Mesendoderm (in vitro differentiated cells): ENCODE data around the gene ENAH.

Source experiments
- DNase-seq: peaks from one replicate; pipeline ENCODE4 v3.0.0; 2013
- H2AK5ac ChIP-seq: 2 replicates; pipeline ENCODE4 v1.6.1; 2013; ENCODE audit warnings: low read length, inconsistent platforms
- H2BK120ac ChIP-seq: 2 replicates; pipeline ENCODE4 v1.6.1; 2013; ENCODE audit warnings: low read depth, mild to moderate bottlenecking, low read length, moderate library complexity, mixed read lengths
- H2BK15ac ChIP-seq: replicated peaks from 2 replicates; pipeline ENCODE4 v1.6.1; 2013; ENCODE audit warnings: low read depth, mild to moderate bottlenecking, moderate library complexity
- H2BK5ac ChIP-seq: 2 replicates; pipeline ENCODE4 v1.6.1; 2013; ENCODE audit warnings: low read length, inconsistent platforms
- H3K18ac ChIP-seq: 2 replicates; pipeline ENCODE4 v1.6.1; 2013; ENCODE audit warnings: mild to moderate bottlenecking, low read length, mixed read lengths
- H3K23ac ChIP-seq: one replicate; pipeline ENCODE4 v1.6.1; 2013; ENCODE audit warnings: low read length
- H3K27ac ChIP-seq: 2 replicates; pipeline ENCODE4 v1.5.1; 2013; ENCODE audit warnings: low read depth, mild to moderate bottlenecking, inconsistent platforms, low read length, moderate library complexity
- H3K27me3 ChIP-seq: 2 replicates; pipeline ENCODE4 v1.6.1; 2013; ENCODE audit warnings: low read length, control low read depth, mild to moderate bottlenecking, inconsistent platforms; ENCODE audit not compliant: insufficient read depth, poor library complexity
- H3K36me3 ChIP-seq: 2 replicates; pipeline ENCODE4 v1.6.1; 2013; ENCODE audit warnings: low read length, inconsistent platforms; ENCODE audit not compliant: control insufficient read depth, insufficient read depth
- H3K4ac ChIP-seq: one replicate; pipeline ENCODE4 v1.6.1; 2013; ENCODE audit warnings: low read depth, mild to moderate bottlenecking, low read length, moderate library complexity
- H3K4me1 ChIP-seq: 2 replicates; pipeline ENCODE4 v1.6.1; 2013; ENCODE audit warnings: low read depth, low read length, inconsistent platforms; ENCODE audit not compliant: control insufficient read depth
- H3K4me2 ChIP-seq: 2 replicates; pipeline ENCODE4 v1.6.1; 2013; ENCODE audit warnings: low read length
- H3K4me3 ChIP-seq: 2 replicates; pipeline ENCODE4 v1.5.1; 2013; ENCODE audit warnings: mild to moderate bottlenecking, low read length
- H3K56ac ChIP-seq: one replicate; pipeline ENCODE4 v1.6.1; 2013; ENCODE audit warnings: low read length
- H3K79me1 ChIP-seq: 2 replicates; pipeline ENCODE4 v1.6.1; 2013; ENCODE audit warnings: low read length, inconsistent platforms
- H3K79me2 ChIP-seq: 2 replicates; pipeline ENCODE4 v1.6.1; 2013; ENCODE audit warnings: mild to moderate bottlenecking, low read length; ENCODE audit not compliant: control insufficient read depth, insufficient read depth
- H3K9ac ChIP-seq: 2 replicates; pipeline ENCODE4 v1.6.1; 2013; ENCODE audit warnings: low read length, inconsistent platforms
- H4K5ac ChIP-seq: one replicate; pipeline ENCODE4 v1.6.1; 2013; ENCODE audit warnings: low read length
- H4K8ac ChIP-seq: one replicate; pipeline ENCODE4 v1.6.1; 2013; ENCODE audit warnings: low read depth, mild to moderate bottlenecking, control low read depth, low read length, moderate library complexity
- WGBS: extraction: QIAGEN DNeasy Blood & Tissue Kit; methylation state at CpG from one replicate; pipeline ENCODE4 v1.1.7; 2013; ENCODE audit warnings: low lambda C conversion rate, missing lambda C conversion rate; ENCODE audit not compliant: insufficient coverage; ENCODE audit errors: extremely low coverage; 5-methylcytosine and 5-hydroxymethylcytosine counted together

ENAH gene

GRCh38 chr1:225692517-225692879 is 39.6 kb upstream of the ENAH start:
- Histone ChIP-seq H3K9ac (no peak overlapping the region), H3K36me3 (no peaks in the 10 kb centered on the region), H2BK15ac (no peak overlapping the region), H3K79me2 (no peaks in the 10 kb centered on the region), H2AK5ac (no peak overlapping the region), H3K79me1 (no peaks in the 10 kb centered on the region), H3K4me3 (no peak overlapping the region), H3K56ac (no peak overlapping the region), H4K5ac (no peak overlapping the region), H2BK120ac (no peak overlapping the region), H3K4ac (no peak overlapping the region), H3K27ac (no peak overlapping the region), H3K23ac (no peak overlapping the region), H3K4me1 (peaks cover 3% of the 10 kb centered on the region), H3K18ac (no peak overlapping the region), H3K4me2 (no peak overlapping the region), H2BK5ac (no peak overlapping the region), H3K27me3 (no peaks in the 10 kb centered on the region), H4K8ac (no peak overlapping the region)
- no CpG with 5 or more reads among the region's 1 CpG for WGBS
- DNase-seq, result no peak

- Histone ChIP-seq H3K79me2 (no peaks in the 10 kb centered on the region), H3K4me3 (no peak overlapping the region), H3K4me2 (no peak overlapping the region), H3K4ac (no peak overlapping the region), H3K36me3 (no peaks in the 10 kb centered on the region), H2BK120ac (no peak overlapping the region), H3K9ac (no peak overlapping the region), H3K79me1 (no peaks in the 10 kb centered on the region), H3K27me3 (no peaks in the 10 kb centered on the region), H3K27ac (no peak overlapping the region), H4K8ac (no peak overlapping the region), H4K5ac (no peak overlapping the region), H3K56ac (no peak overlapping the region), H2BK5ac (no peak overlapping the region), H3K18ac (no peak overlapping the region), H2AK5ac (no peak overlapping the region), H3K4me1 (peaks cover 3% of the 10 kb centered on the region), H3K23ac (no peak overlapping the region), H2BK15ac (no peak overlapping the region)
- DNase-seq, result peak; percentile 51
- WGBS, result no CpG with 5 or more reads among the region's 4 CpGs
These were observed 39.1 kb upstream of the ENAH start for GRCh38 chr1:225691861-225692516.

GRCh38 chr1:225691377-225691776 is 38.5 kb upstream of the ENAH start:
- Histone ChIP-seq H3K9ac (no peak overlapping the region), H3K79me2 (no peaks in the 10 kb centered on the region), H3K79me1 (no peaks in the 10 kb centered on the region), H3K27ac (no peak overlapping the region), H3K23ac (no peak overlapping the region), H3K4me1 (peaks cover 3% of the 10 kb centered on the region), H3K27me3 (no peaks in the 10 kb centered on the region), H2AK5ac (no peak overlapping the region), H3K4me3 (no peak overlapping the region), H3K4me2 (no peak overlapping the region), H2BK5ac (no peak overlapping the region), H3K18ac (no peak overlapping the region), H3K36me3 (no peaks in the 10 kb centered on the region), H3K4ac (no peak overlapping the region), H2BK120ac (no peak overlapping the region), H3K56ac (no peak overlapping the region), H4K5ac (no peak overlapping the region), H4K8ac (no peak overlapping the region), H2BK15ac (no peak overlapping the region)
- no CpG with 5 or more reads among the region's 2 CpGs for WGBS
- DNase-seq, result no peak

GRCh38 chr1:225689882-225690459 is 37.0 kb upstream of the ENAH start:
- Histone ChIP-seq H3K79me2 (no peaks in the 10 kb centered on the region), H3K79me1 (no peaks in the 10 kb centered on the region), H3K4ac (no peak overlapping the region), H4K8ac (no peak overlapping the region), H3K56ac (no peak overlapping the region), H3K23ac (no peak overlapping the region), H3K27me3 (no peaks in the 10 kb centered on the region), H3K36me3 (no peaks in the 10 kb centered on the region), H3K4me3 (no peak overlapping the region), H2BK15ac (no peak overlapping the region), H4K5ac (no peak overlapping the region), H3K4me1 (peaks cover 3% of the 10 kb centered on the region), H2AK5ac (no peak overlapping the region), H2BK120ac (no peak overlapping the region), H3K4me2 (no peak overlapping the region), H3K27ac (no peak overlapping the region), H2BK5ac (no peak overlapping the region), H3K18ac (no peak overlapping the region), H3K9ac (no peak overlapping the region)
- WGBS, result no CpG with 5 or more reads among the region's 2 CpGs
- no peak for DNase-seq

GRCh38 chr1:225688345-225688744 is 35.4 kb upstream of the ENAH start:
- no peak overlapping the region for H2BK120ac ChIP-seq
- H3K79me1 ChIP-seq, result no peaks in the 10 kb centered on the region
- no peak overlapping the region for H3K4ac ChIP-seq
- H3K27me3 ChIP-seq, result no peaks in the 10 kb centered on the region
- no peak overlapping the region for H3K18ac ChIP-seq
- peaks cover 3% of the 10 kb centered on the region for H3K4me1 ChIP-seq
- no peak overlapping the region for H3K9ac ChIP-seq
- no peaks in the 10 kb centered on the region for H3K79me2 ChIP-seq
- H3K56ac ChIP-seq, result no peak overlapping the region
- H3K4me3 ChIP-seq, result no peak overlapping the region
- no peaks in the 10 kb centered on the region for H3K36me3 ChIP-seq
- H2AK5ac ChIP-seq, result no peak overlapping the region
- no peak overlapping the region for H2BK15ac ChIP-seq
- no peak overlapping the region for H4K5ac ChIP-seq
- WGBS, result no CpG with 5 or more reads among the region's 2 CpGs
- no peak overlapping the region for H4K8ac ChIP-seq
- no peak for DNase-seq
- no peak overlapping the region for H3K27ac ChIP-seq
- H2BK5ac ChIP-seq, result no peak overlapping the region
- H3K4me2 ChIP-seq, result no peak overlapping the region
- H3K23ac ChIP-seq, result no peak overlapping the region
